K562 (cell line): ENCODE data around the gene SNRNP70. TPM values are rescaled to one million over a fixed set of nuclear protein-coding genes. Genes with fewer than 3 reads are reported as not detected.
A peak's percentile ranks its signal among the peaks of the same experiment; 100 is the strongest.

Experiments
- CBX3 ChIP-seq, 2 experiments: IDR thresholded peaks; 1 replicate in 1 of 2; 2 replicates in 1 of 2; pipeline ENCODE4 v1.6.1; 2012; ENCODE audit warnings: inconsistent platforms in 2 of 2, low read length in 2 of 2, borderline replicate concordance in 1 of 2, control low read depth in 1 of 2
- E2F1 ChIP-seq: sonication (generic); formaldehyde crosslinking; IDR thresholded peaks from 2 replicates; pipeline ENCODE4 v1.8.1; 2023; ENCODE audit warnings: mild to moderate bottlenecking, missing genetic modification reagents, moderate library complexity
- ELF2 ChIP-seq: fragments of 250-450 bp; sonication (Bioruptor Pico); IDR thresholded peaks from 2 replicates; pipeline ENCODE4 v1.5.0; 2021; ENCODE audit warnings: mild to moderate bottlenecking
- FIP1L1 ChIP-seq: fragments of 200-400 bp; formaldehyde crosslinking; IDR thresholded peaks from 2 replicates; pipeline ENCODE4 v1.6.1; 2018; ENCODE audit warnings: mild to moderate bottlenecking, low read depth, low read length; ENCODE audit not compliant: poor library complexity, severe bottlenecking
- GATAD2A ChIP-seq: fragments of 450-650 bp; IDR thresholded peaks from 2 replicates; pipeline ENCODE4 v1.6.1; 2017
- GTF2B ChIP-seq: IDR thresholded peaks from 2 replicates; pipeline ENCODE4 v1.6.1; 2011; ENCODE audit not compliant: insufficient read length; ENCODE audit errors: extremely low read depth
- GTF2F1 ChIP-seq: IDR thresholded peaks from 2 replicates; pipeline ENCODE4 v1.6.1; 2011; ENCODE audit warnings: low read depth, low read length, improper control_type of control experiment
- HOMEZ ChIP-seq: fragments of 250-450 bp; sonication (Bioruptor Pico); IDR thresholded peaks from 2 replicates; pipeline ENCODE4 v1.4.0; 2020; ENCODE audit warnings: mild to moderate bottlenecking, moderate library complexity
- NCOA1 ChIP-seq: fragments of 450-650 bp; IDR thresholded peaks from 2 replicates; pipeline ENCODE4 v1.6.1; 2016; ENCODE audit warnings: low read depth
- OTX1 ChIP-seq: fragments of 450-650 bp; formaldehyde crosslinking; IDR thresholded peaks from 2 replicates; pipeline ENCODE4 v1.4.0; 2022; ENCODE audit warnings: mild to moderate bottlenecking
- POLR2AphosphoS2 ChIP-seq: IDR thresholded peaks from 2 replicates; pipeline ENCODE4 v1.6.1; 2012; ENCODE audit warnings: low read length, improper control_type of control experiment
- RFX5 ChIP-seq: IDR thresholded peaks from 2 replicates; pipeline ENCODE4 v1.6.1; 2011; ENCODE audit warnings: low read depth, mild to moderate bottlenecking, improper control_type of control experiment, low read length
- SREBF2 ChIP-seq: sonication (generic); formaldehyde crosslinking; IDR thresholded peaks from 2 replicates; pipeline ENCODE4 v1.4.0; 2020; ENCODE audit warnings: mild to moderate bottlenecking, missing genetic modification reagents
- TAF1 ChIP-seq: IDR thresholded peaks from 2 replicates; pipeline ENCODE4 v1.6.1; 2011; ENCODE audit warnings: mild to moderate bottlenecking, low read length, moderate library complexity; ENCODE audit not compliant: insufficient read depth, control insufficient read depth, severe bottlenecking; ENCODE audit errors: extremely low read depth
- XRCC5 ChIP-seq: fragments of 200-400 bp; formaldehyde crosslinking; IDR thresholded peaks from 2 replicates; pipeline ENCODE4 v1.6.1; 2017; ENCODE audit warnings: low read depth, mild to moderate bottlenecking, low read length
- ZBTB17 ChIP-seq: fragments of 450-650 bp; formaldehyde crosslinking; IDR thresholded peaks from 2 replicates; pipeline ENCODE4 v1.4.0; 2020; ENCODE audit warnings: mild to moderate bottlenecking
- ZFP91 ChIP-seq: sonication (generic); formaldehyde crosslinking; IDR thresholded peaks from 2 replicates; pipeline ENCODE4 v1.8.0; 2022; ENCODE audit warnings: mild to moderate bottlenecking, missing genetic modification reagents
- ZFPM2 ChIP-seq: fragments of 250-450 bp; sonication (Bioruptor Pico); IDR thresholded peaks from 2 replicates; pipeline ENCODE4 v1.5.1; 2022; ENCODE audit warnings: mild to moderate bottlenecking
- ZNF354B ChIP-seq: fragments of 250-450 bp; sonication (Bioruptor Pico); IDR thresholded peaks from 2 replicates; pipeline ENCODE4 v1.4.0; 2020
- ZNF408 ChIP-seq: fragments of 250-450 bp; sonication (Bioruptor Pico); IDR thresholded peaks from 2 replicates; pipeline ENCODE4 v1.4.0; 2020; ENCODE audit warnings: low read depth, mild to moderate bottlenecking, moderate library complexity
- ZNF76 ChIP-seq: fragments of 250-450 bp; sonication (Bioruptor Pico); IDR thresholded peaks from 2 replicates; pipeline ENCODE4 v1.4.0; 2020; ENCODE audit warnings: mild to moderate bottlenecking, moderate library complexity, borderline replicate concordance
- polyA plus RNA-seq, 8 experiments: library from polyadenylated mRNA; depleted of rRNA in 4 of 8; stranded (reverse) in 5 of 8; unstranded in 3 of 8; fragments of >200 nt; fragmentation: Nextera tagmentation in 2 of 8; fragmentation: Illumina TruSeq in 1 of 8; extraction: Ambion mirVana in 2 of 8; extraction: Trizol in 1 of 8; gene quantifications; 2 replicates each; pipeline versions ENCODE4 v1.2.1 to v1.2.3, GENCODE V29; 2011 to 2014; ENCODE audit warnings: inconsistent platforms in 1 of 8, missing spikeins in 1 of 8
- total RNA-seq, 7 experiments: library from RNA; depleted of rRNA in 6 of 7; stranded (reverse); fragments of >200 nt in 6 of 7; fragmentation: Illumina TruSeq in 2 of 7; extraction: Trizol in 2 of 7; gene quantifications; 2 replicates each; pipeline versions ENCODE4 v1.2.1 to v1.2.3, GENCODE V29; 2011 to 2021; ENCODE audit warnings: low replicate concordance in 1 of 7

Gene SNRNP70
- total and polyA plus RNA-seq, 9 of the 15 experiments (the other 6 are each of a cell fraction or from before 2014, with no cell fraction given) = 2.8 to 496 (median 136) TPM

- TF ChIP-seq CBX3 (IDR thresholded peaks at IDR 0.05; ENCODE audit: borderline replicate concordance in 1 of 2, low read length in 2 of 2) (no peak), ZBTB17 (no peak), ZNF76 (no peak), GATAD2A (no peak), FIP1L1 (peak; percentile 75), TAF1 (peak; percentile 22), ELF2 (no peak), POLR2AphosphoS2 (no peak), ZNF408 (CRISPR knock-in tag) (no peak), RFX5 (no peak), OTX1 (CRISPR knock-in tag) (no peak), XRCC5 (no peak), ZFP91 (no peak), GTF2B (no peak), ZFPM2 (no peak), E2F1 (CRISPR knock-in tag) (no peak), HOMEZ (no peak), NCOA1 (no peak), ZNF354B (no peak), GTF2F1 (no peak), SREBF2 (CRISPR knock-in tag) (no peak)
Observed at GRCh38 chr19:49119411-49120324, 34.4 kb downstream of the SNRNP70 start, which contains the start of gene PPFIA3 (continued).
